ENCODE measurements around the gene FXR2. TPM values are rescaled to one million over a fixed set of nuclear protein-coding genes. Genes with fewer than 3 reads are reported as not detected.

Gene FXR2
- polyA plus RNA-seq, 1 experiment: 24.6 TPM

DNA sequence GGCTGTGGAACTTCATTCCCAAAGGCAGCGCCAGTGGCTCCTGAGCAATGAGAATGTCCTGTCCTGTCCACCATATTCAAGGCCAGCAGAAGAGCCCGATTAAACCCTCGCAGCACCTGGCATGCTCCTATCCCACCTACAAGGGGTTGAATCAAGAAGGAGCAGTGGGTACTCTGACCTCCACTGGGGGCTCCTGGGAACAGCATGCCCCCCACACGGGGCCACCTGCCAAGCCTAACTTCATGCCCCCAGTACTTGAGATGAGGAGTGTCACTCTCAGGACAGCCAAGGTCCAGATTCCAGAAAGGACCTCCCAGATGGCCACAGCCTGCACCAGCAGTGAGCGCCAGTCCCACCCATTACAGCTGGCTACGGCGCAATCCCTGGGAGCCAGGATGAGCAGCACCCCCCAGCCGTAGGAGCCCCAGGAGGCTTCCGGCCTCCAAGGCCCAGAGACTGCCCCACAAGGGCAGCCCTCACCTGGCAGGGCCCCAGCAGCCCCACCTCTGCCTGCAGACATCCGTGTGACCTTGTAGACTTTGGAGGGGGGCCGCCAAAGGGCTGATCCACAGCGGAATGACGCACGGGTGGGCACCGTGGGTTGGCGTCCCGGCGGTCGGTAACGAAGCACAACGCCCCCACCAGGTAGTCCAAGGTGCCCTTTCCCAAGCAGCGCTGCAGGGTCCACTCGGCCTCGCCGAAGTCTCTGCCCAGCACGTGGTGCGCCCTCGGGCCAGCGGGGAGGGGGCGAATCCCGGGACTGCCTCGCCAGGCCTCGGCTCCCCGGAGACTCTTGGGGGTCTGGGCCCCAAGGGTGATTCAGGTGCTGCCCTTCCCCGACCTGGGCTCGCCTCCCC is 32.1 kb downstream of the FXR2 start:
- Histone ChIP-seq H3K27me3 (ENCODE audit: control insufficient read depth, insufficient read depth, low read length) (no peaks in the 10 kb centered on the region), H3K4me3 (ENCODE audit: low read depth, low read length) (peak overlapping the region; percentile 92), H3K9me3 (ENCODE audit: control insufficient read depth, insufficient read depth, low read length) (peaks cover 8% of the 10 kb centered on the region; the same call in 1 of the 2 replicates), H3K27ac (ENCODE audit: low read depth, low read length) (peak overlapping the region; percentile 97)
- POLR2A ChIA-PET: interaction anchor here (0.5 to 2.2 kb wide), 5 partner anchors 9 to 276 kb away, joined by 3 to 44 read pairs (median 4); partner anchors contain the start of genes NEURL4, SAT2 and TP53
- CTCF ChIA-PET: interaction anchor here (1.0 kb wide), 1 partner anchor 22 kb away, joined by 7 read pairs; the partner anchor contains the start of gene SENP3
- TF ChIP-seq, protein P1, sequence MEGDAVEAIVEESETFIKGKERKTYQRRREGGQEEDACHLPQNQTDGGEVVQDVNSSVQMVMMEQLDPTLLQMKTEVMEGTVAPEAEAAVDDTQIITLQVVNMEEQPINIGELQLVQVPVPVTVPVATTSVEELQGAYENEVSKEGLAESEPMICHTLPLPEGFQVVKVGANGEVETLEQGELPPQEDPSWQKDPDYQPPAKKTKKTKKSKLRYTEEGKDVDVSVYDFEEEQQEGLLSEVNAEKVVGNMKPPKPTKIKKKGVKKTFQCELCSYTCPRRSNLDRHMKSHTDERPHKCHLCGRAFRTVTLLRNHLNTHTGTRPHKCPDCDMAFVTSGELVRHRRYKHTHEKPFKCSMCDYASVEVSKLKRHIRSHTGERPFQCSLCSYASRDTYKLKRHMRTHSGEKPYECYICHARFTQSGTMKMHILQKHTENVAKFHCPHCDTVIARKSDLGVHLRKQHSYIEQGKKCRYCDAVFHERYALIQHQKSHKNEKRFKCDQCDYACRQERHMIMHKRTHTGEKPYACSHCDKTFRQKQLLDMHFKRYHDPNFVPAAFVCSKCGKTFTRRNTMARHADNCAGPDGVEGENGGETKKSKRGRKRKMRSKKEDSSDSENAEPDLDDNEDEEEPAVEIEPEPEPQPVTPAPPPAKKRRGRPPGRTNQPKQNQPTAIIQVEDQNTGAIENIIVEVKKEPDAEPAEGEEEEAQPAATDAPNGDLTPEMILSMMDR (IDR thresholded peaks at IDR 0.05; ENCODE audit: low read depth, low read length): no peak
- DNase-seq (ENCODE audit: low read depth, low spot score): no peak

DNA sequence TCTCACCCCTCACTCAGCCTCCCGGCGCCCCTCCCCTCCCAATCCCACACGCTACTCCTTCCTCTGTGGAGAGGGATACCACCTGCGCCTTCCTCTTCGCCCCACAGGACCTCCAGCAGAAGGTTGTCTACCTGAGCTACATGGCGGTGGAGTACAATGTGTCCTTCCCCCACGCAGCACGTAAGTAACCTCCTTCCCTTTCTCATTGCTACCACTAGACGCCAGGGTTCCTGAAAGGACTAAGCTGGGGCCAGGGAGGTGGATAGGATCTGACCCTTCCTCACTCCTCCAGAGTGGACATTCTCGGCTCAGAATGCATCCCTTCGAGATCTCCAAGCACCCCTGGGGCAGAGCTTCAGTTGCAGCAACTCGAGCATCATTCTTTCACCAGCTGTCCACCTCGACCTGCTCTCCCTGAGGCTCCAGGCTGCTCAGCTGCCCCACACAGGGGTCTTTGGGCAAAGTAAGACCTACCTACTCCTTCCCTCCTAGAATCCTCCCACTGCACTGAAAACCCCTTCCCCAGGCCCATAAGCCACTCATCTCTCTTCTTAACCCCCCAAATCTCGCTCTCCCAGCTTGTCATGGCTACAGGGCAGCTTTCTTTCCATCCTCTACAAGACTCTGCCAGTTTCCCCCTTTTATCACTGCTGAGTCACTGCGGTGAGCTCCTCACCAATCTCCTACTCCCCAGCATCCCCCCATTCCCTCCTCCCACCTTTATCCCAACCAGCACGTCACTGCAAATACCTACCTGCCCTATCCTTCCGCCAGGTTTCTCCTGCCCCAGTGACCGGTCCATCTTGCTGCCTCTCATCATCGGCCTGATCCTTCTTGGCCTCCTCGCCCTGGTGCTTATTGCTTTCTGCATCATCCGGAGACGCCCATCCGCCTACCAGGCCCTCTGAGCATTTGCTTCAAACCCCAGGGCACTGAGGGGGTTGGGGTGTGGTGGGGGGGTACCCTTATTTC is 33.8 kb downstream of the FXR2 start:
- Histone ChIP-seq H3K9me3 (ENCODE audit: control insufficient read depth, insufficient read depth, low read length) (peaks cover 8% of the 10 kb centered on the region; the same call in 1 of the 2 replicates), H3K27ac (ENCODE audit: low read depth, low read length) (no peak overlapping the region), H3K27me3 (ENCODE audit: control insufficient read depth, insufficient read depth, low read length) (no peaks in the 10 kb centered on the region), H3K4me3 (ENCODE audit: low read depth, low read length) (no peak overlapping the region)
- ChIA-PET CTCF (interaction anchor here (1.0 to 1.9 kb wide), 2 partner anchors 8 kb away, joined by 5 to 8 read pairs; no protein-coding TSS in a partner anchor), POLR2A (interaction anchor here (0.7 to 3.2 kb wide), 2 partner anchors 8 to 106 kb away, joined by 4 to 17 read pairs; partner anchors contain the start of genes TP53 and WRAP53)
- DNase-seq (ENCODE audit: low read depth, low spot score): no peak
- TF ChIP-seq, protein P1 (IDR thresholded peaks at IDR 0.05; ENCODE audit: low read depth, low read length): no peak

DNA sequence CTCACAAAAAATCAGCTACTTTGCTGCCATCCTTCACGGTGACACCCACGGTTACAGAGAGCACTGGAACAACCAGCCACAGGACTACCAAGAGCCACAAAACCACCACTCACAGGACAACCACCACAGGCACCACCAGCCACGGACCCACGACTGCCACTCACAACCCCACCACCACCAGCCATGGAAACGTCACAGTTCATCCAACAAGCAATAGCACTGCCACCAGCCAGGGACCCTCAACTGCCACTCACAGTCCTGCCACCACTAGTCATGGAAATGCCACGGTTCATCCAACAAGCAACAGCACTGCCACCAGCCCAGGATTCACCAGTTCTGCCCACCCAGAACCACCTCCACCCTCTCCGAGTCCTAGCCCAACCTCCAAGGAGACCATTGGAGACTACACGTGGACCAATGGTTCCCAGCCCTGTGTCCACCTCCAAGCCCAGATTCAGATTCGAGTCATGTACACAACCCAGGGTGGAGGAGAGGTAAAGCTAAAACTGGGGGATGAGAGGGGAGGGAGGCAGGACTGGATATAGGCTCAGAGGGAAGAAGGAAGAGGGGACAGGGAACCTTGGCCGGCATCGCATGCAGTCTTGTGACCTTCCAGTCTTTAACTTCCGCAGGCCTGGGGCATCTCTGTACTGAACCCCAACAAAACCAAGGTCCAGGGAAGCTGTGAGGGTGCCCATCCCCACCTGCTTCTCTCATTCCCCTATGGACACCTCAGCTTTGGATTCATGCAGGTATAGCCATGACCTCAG is 34.7 kb downstream of the FXR2 start:
- DNase-seq (ENCODE audit: low read depth, low spot score): no peak
- ChIA-PET CTCF (interaction anchor here (1.5 to 1.9 kb wide), 2 partner anchors 9 to 19 kb away, joined by 4 to 8 read pairs; no protein-coding TSS in a partner anchor), POLR2A (interaction anchor here (0.9 to 3.2 kb wide), 6 partner anchors 7 to 176 kb away, joined by 3 to 22 read pairs (median 4); partner anchors contain the start of genes SENP3, SOX15, TP53 and WRAP53)
- TF ChIP-seq, protein P1 (IDR thresholded peaks at IDR 0.05; ENCODE audit: low read depth, low read length): no peak
- peaks cover 8% of the 10 kb centered on the region; the same call in 1 of the 2 replicates for H3K9me3 ChIP-seq (ENCODE audit: control insufficient read depth, insufficient read depth, low read length)
- H3K27me3 ChIP-seq (ENCODE audit: control insufficient read depth, insufficient read depth, low read length): no peaks in the 10 kb centered on the region
- peak overlapping the region; percentile 89 for H3K27ac ChIP-seq (ENCODE audit: low read depth, low read length)
- peak overlapping the region; percentile 29 for H3K4me3 ChIP-seq (ENCODE audit: low read depth, low read length)

DNA sequence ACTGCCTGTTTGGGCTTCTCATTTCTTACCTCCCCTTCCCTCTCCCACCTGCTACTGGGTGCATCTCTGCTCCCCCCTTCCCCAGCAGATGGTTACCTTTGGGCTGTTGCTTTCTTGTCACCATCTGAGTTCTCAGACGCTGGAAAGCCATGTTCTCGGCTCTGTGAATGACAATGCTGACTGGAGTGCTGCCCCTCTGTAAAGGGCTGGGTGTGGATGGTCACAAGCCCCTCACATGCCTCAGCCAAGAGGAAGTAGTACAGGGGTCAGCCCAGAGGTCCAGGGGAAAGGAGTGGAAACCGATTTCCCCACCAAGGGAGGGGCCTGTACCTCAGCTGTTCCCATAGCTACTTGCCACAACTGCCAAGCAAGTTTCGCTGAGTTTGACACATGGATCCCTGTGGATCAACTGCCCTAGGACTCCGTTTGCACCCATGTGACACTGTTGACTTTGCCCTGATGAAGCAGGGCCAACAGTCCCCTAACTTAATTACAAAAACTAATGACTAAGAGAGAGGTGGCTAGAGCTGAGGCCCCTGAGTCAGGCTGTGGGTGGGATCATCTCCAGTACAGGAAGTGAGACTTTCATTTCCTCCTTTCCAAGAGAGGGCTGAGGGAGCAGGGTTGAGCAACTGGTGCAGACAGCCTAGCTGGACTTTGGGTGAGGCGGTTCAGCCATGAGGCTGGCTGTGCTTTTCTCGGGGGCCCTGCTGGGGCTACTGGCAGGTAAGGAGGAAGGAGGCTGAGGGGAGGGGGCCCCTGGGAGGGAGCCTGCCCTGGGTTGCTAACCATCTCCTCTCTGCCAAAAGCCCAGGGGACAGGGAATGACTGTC is 35.5 kb downstream of the FXR2 start, which contains the start of gene CD68:
Gene CD68 (plus strand): TSS at position 638 of the 833 bp plus-strand sequence. CDS start 40 bp downstream, at position 678.
- DNase-seq (ENCODE audit: low read depth, low spot score): peak; percentile 66
- TF ChIP-seq, protein P1 (IDR thresholded peaks at IDR 0.05; ENCODE audit: low read depth, low read length): no peak
- CTCF ChIA-PET: interaction anchor here (1.5 to 1.9 kb wide), 2 partner anchors 10 to 18 kb away, joined by 4 to 8 read pairs; no protein-coding TSS in a partner anchor
- Histone ChIP-seq H3K4me3 (ENCODE audit: low read depth, low read length) (peak within 1 kb of the TSS; percentile 29), H3K9me3 (ENCODE audit: control insufficient read depth, insufficient read depth, low read length) (peaks cover 8% of the 10 kb centered on the region; the same call in 1 of the 2 replicates), H3K27me3 (ENCODE audit: control insufficient read depth, insufficient read depth, low read length) (no peaks in the 10 kb centered on the region), H3K27ac (ENCODE audit: low read depth, low read length) (peak within 1 kb of the TSS; percentile 89)
- POLR2A ChIA-PET: interaction anchor here (0.6 to 3.2 kb wide), 7 partner anchors 8 to 175 kb away, joined by 3 to 22 read pairs (median 3); partner anchors contain the start of genes SENP3, SOX15, TP53 and WRAP53

All from AG04450 (cell line).